NCI-H446 treated with DMSO at 0.1 percent for 48 hours (cell line): ENCODE results near the gene CENPO.

Experiments used
- DNase-seq: peaks from one replicate; lab custom pipeline; 2025; lab: John Stamatoyannopoulos, UW

The CENPO gene

DNA sequence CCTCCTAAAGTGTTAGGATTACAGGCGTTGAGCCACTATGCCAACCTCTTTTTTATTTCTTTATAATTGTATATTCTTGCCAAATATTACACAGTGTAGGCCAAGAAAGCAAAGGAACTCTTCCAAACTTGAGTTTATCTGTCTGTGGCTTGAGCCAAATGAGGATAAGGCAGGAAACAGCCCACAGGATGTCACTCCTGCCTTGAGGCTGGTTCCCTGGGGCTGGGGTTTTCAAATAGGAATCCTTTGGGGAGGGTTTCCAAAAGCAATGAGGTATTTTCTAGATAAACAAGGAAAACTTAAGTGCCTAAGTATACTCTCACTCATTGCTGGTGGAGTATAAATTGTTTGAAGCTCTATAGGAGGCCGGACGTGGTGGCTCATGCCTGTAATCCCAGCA, 70.4 kb downstream of the CENPO start:
- DNase-seq = no peak

DNA sequence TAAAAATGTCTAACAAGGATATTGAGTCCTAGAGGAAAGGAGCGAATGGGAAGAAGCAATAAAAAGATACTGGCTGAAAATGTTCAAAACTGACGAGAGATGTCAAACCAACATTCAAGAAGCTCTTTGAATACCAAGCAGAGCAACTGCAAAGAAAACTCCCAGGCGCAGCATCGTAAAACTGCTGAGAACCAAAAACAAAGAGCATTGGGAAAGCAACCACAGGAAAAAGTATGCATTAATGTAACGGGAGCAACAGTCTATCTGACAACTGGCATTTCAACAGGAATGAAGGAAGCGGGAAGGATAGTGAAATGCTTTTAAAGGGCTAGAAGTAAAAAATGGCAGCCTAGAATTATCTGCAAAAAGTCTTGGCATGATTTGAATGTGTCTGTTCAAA, 73.7 kb downstream of the CENPO start:
- DNase-seq = no peak

DNA sequence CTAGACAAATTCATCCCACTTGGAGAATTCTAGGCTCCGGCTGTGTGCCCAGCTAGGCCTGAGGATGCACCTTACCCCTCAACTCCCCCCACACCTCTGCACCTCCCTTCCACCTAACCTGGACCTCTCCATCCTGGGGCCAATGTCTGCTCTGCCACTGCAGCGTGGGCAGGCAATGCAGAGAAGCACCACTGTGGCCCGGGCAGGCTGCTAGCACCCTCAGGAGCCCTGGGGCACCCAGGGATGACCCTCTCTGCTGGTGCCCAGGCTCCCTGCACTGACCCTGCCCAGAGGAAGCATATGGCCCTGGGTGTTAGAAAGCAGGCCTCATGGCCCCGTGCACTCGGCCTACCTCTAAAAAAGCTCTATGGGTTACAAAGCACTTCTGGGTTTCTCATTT, 77.2 kb downstream of the CENPO start:
- DNase-seq = no peak

- no peak for DNase-seq
Measured at GRCh38 chr2:24870891-24871705, 77.9 kb downstream of the CENPO start.

DNA sequence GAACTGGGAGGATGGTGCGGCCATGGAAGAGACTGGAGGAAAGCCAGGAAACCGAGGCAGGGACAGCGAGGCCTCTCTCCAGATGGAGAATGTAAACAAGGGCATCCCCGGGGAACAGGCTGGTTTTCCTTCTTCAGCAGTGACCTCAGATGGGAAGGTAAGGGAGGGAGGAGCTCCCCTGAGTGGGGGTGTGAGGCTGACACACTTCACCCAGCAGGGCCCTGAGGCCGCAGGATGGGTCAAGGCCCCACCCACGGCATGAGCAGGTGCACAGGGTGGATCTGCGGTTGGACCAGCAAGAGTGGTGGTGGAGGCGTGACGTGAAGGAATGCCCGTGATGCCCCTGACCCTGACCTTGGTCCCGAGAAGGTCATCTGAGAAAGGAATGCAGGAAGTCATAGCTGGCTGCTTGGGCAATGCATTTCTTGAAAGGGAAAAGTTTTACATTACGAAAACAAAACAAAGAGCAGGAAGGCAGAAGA, 78.7 kb downstream of the CENPO start:
- DNase-seq = no peak
